Loucy (cell line): Measurements from ENCODE around the gene CAMTA2.

Source experiments
- H2AFZ ChIP-seq: fragments of 200-600 bp; sonication (generic); 2 replicates; pipeline ENCODE4 v1.6.0; 2016; ENCODE audit warnings: antibody characterized with exemption, mild to moderate bottlenecking, low read length, moderate library complexity
- H3F3A ChIP-seq: fragments of 200-600 bp; 2 replicates; pipeline ENCODE4 v1.6.0; 2016; ENCODE audit warnings: antibody characterized with exemption, low read depth, mild to moderate bottlenecking
- H3K27me3 ChIP-seq: fragments of 200-600 bp; sonication (generic); 2 replicates; pipeline ENCODE4 v1.6.1; 2014; ENCODE audit warnings: low read length, mild to moderate bottlenecking; ENCODE audit not compliant: insufficient read depth, poor library complexity, severe bottlenecking
- H3K36me3 ChIP-seq: fragments of 200-600 bp; sonication (generic); 2 replicates; pipeline ENCODE4 v1.6.1; 2016; ENCODE audit warnings: low read length; ENCODE audit not compliant: insufficient read depth
- H3K4me1 ChIP-seq: fragments of 200-600 bp; sonication (generic); 2 replicates; pipeline ENCODE4 v1.5.1; 2014; ENCODE audit warnings: low read length, mild to moderate bottlenecking; ENCODE audit not compliant: insufficient read depth, poor library complexity, severe bottlenecking
- H3K4me2 ChIP-seq: fragments of 200-600 bp; sonication (generic); 2 replicates; pipeline ENCODE4 v1.6.0; 2014; ENCODE audit warnings: antibody characterized with exemption, low read length, low read depth, mild to moderate bottlenecking; ENCODE audit not compliant: poor library complexity, severe bottlenecking
- H3K4me3 ChIP-seq: fragments of 200-600 bp; sonication (generic); 2 replicates; pipeline ENCODE4 v1.5.1; 2014; ENCODE audit warnings: low read length, mild to moderate bottlenecking, mixed read lengths; ENCODE audit not compliant: poor library complexity, severe bottlenecking
- H3K79me2 ChIP-seq: fragments of 200-600 bp; sonication (generic); 2 replicates; pipeline ENCODE4 v1.6.1; 2014; ENCODE audit warnings: low read length; ENCODE audit not compliant: insufficient read depth
- H3K9ac ChIP-seq: fragments of 200-600 bp; sonication (generic); 2 replicates; pipeline ENCODE4 v1.6.0; 2014; ENCODE audit warnings: mild to moderate bottlenecking, low read depth, low read length, moderate library complexity; ENCODE audit not compliant: poor library complexity, severe bottlenecking
- H3K9me2 ChIP-seq: fragments of 200-600 bp; sonication (generic); replicated peaks from 2 replicates; pipeline ENCODE4 v1.6.1; 2016; ENCODE audit warnings: low read depth, low read length, mixed read lengths
- H3K9me3 ChIP-seq: fragments of 200-600 bp; sonication (generic); 2 replicates; pipeline ENCODE4 v1.6.1; 2014; ENCODE audit warnings: mild to moderate bottlenecking, antibody characterized with exemption, low read length, low read depth; ENCODE audit not compliant: insufficient read depth
- H4K20me1 ChIP-seq: fragments of 200-600 bp; sonication (generic); 2 replicates; pipeline ENCODE4 v1.6.0; 2014; ENCODE audit warnings: antibody characterized with exemption, low read length, mild to moderate bottlenecking; ENCODE audit not compliant: insufficient read depth, poor library complexity, severe bottlenecking
- CTCF ChIP-seq: fragments of 200-600 bp; sonication (generic); conservative IDR thresholded peaks from 2 replicates; pipeline ENCODE4 v1.5.1; 2014; ENCODE audit warnings: mild to moderate bottlenecking, antibody characterized with exemption, low read length
- EZH2phosphoT487 ChIP-seq: fragments of 200-600 bp; IDR thresholded peaks from 2 replicates; pipeline ENCODE4 v1.6.1; 2018; ENCODE audit warnings: antibody characterized with exemption, mild to moderate bottlenecking, moderate library complexity, borderline replicate concordance

Gene CAMTA2

GRCh38 chr17:4937553-4937952, 49.9 kb downstream of the CAMTA2 start:
- Histone ChIP-seq H3K79me2 (peaks cover 53% of the 10 kb centered on the region), H2AFZ (no peak overlapping the region), H4K20me1 (peaks cover 24% of the 10 kb centered on the region), H3K9ac (peak overlapping the region; percentile 99), H3K9me2 (no peaks in the 10 kb centered on the region), H3F3A (peaks cover 12% of the 10 kb centered on the region), H3K9me3 (no peaks in the 10 kb centered on the region), H3K4me3 (no peak overlapping the region), H3K4me1 (peaks cover 66% of the 10 kb centered on the region), H3K27me3 (no peaks in the 10 kb centered on the region), H3K4me2 (peak overlapping the region; percentile 3), H3K36me3 (peaks cover 5% of the 10 kb centered on the region; the same call in 1 of the 2 replicates)
- TF ChIP-seq CTCF (no peak), EZH2phosphoT487 (no peak)

GRCh38 chr17:4936436-4936835, 51.0 kb downstream of the CAMTA2 start:
- Histone ChIP-seq H3K9me2 (no peaks in the 10 kb centered on the region), H3K36me3 (no peaks in the 10 kb centered on the region), H4K20me1 (peaks cover 13% of the 10 kb centered on the region), H3K79me2 (peaks cover 42% of the 10 kb centered on the region), H3K4me2 (peak overlapping the region; percentile 3), H3K9me3 (no peaks in the 10 kb centered on the region), H3K4me1 (peaks cover 55% of the 10 kb centered on the region), H3K9ac (peak overlapping the region; percentile 52), H3K4me3 (no peak overlapping the region), H3F3A (peaks cover 12% of the 10 kb centered on the region), H3K27me3 (no peaks in the 10 kb centered on the region), H2AFZ (no peak overlapping the region)
- TF ChIP-seq EZH2phosphoT487 (no peak), CTCF (no peak)

GRCh38 chr17:4935650-4936049, 51.8 kb downstream of the CAMTA2 start:
- Histone ChIP-seq H3K79me2 (peaks cover 34% of the 10 kb centered on the region), H3K4me1 (peaks cover 47% of the 10 kb centered on the region), H3K36me3 (no peaks in the 10 kb centered on the region), H3K27me3 (no peaks in the 10 kb centered on the region), H3K9ac (no peak overlapping the region), H3K9me2 (no peaks in the 10 kb centered on the region), H3K4me2 (no peak overlapping the region), H3K4me3 (no peak overlapping the region), H3K9me3 (no peaks in the 10 kb centered on the region), H2AFZ (no peak overlapping the region), H3F3A (peaks cover 10% of the 10 kb centered on the region), H4K20me1 (peaks cover 5% of the 10 kb centered on the region)
- TF ChIP-seq CTCF (no peak), EZH2phosphoT487 (no peak)
